Duodenal mucosa (tissue), 2 donors: ENCODE measurements around the gene CTTNBP2NL.
"Not testable (repeated sequence)": the region's sequence is repeated elsewhere in the genome, so short reads cannot be mapped to it uniquely, and the experiment has no call there.

Source experiments
- H3K27ac ChIP-seq: one replicate; pipeline ENCODE4 v1.7.0; 2013; ENCODE audit warnings: low read depth, low read length
- H3K27me3 ChIP-seq, 2 donors: one replicate each; pipeline ENCODE4 v1.7.0; 2013; ENCODE audit warnings: low read length in 2 of 2, control low read depth in 1 of 2; ENCODE audit not compliant: insufficient read depth in 2 of 2, control insufficient read depth in 1 of 2
- H3K36me3 ChIP-seq, 2 donors: one replicate each; pipeline ENCODE4 v1.7.0; 2013; ENCODE audit warnings: low read length in 2 of 2, control low read depth in 1 of 2; ENCODE audit not compliant: insufficient read depth in 2 of 2, control insufficient read depth in 1 of 2
- H3K4me1 ChIP-seq, 2 donors: one replicate each; pipeline ENCODE4 v1.7.0; 2013; ENCODE audit warnings: low read length in 2 of 2, control low read depth in 1 of 2; ENCODE audit not compliant: insufficient read depth in 2 of 2, control insufficient read depth in 1 of 2
- H3K4me3 ChIP-seq, 2 donors: one replicate each; pipeline ENCODE4 v1.7.0; 2013; ENCODE audit warnings: low read length in 2 of 2, low read depth in 1 of 2
- H3K9ac ChIP-seq, 2 donors: one replicate each; pipeline ENCODE4 v1.7.0; 2013; ENCODE audit warnings: low read length in 2 of 2, low read depth in 1 of 2
- H3K9me3 ChIP-seq, 2 donors: one replicate each; pipeline ENCODE4 v1.7.0; 2013; ENCODE audit warnings: low read length in 2 of 2, control low read depth in 1 of 2; ENCODE audit not compliant: control insufficient read depth in 1 of 2

The CTTNBP2NL gene

DNA sequence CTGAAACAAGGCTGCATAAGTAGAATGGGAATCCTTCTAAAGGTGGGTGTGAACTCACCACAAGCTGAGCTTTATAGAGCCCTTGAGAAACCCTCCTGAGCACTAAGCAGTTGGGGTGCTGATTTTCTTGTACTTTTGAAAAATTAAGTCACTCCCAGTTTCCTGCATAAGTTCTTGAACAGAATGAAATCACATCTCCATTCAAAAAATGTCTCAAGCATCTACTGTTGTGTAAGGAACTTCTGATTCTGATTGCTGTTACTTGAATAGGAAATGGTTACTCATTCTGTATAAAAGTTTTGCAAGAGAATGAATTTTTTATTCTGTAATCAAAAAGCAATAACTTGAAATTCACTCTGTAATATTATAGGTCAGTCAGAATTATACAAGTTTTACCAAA lies 61.9 kb downstream of the CTTNBP2NL start:
- Histone ChIP-seq H3K27ac (no peak overlapping the region), H3K36me3 (peaks cover 31 to 41% of the 10 kb centered on the region in 2 donors), H3K4me1 (peaks cover 0 to 4% of the 10 kb centered on the region in 2 donors), H3K4me3 (no peak overlapping the region), H3K9me3 (no peaks in the 10 kb centered on the region), H3K9ac (no peak overlapping the region), H3K27me3 (no peaks in the 10 kb centered on the region)

DNA sequence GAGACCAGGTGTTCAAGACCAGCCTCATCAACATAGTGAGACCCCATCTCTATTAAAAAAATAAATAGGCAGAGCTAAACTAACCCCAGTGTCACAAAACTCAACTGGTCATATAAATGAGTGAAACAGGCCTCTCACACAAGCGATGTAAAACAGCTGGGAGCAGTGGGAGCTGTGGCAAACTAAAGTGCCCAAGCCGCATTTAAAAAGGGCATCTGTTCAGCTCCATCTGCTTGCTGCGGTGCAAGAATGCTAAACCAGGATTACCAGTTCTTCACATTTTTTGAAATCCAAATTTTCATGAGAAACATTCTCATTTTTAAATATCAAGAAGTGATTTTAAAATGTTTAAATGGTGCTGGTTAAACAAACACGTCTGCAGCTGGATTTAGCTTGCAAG lies 62.7 kb downstream of the CTTNBP2NL start:
- H3K4me1 ChIP-seq, result peaks cover 0 to 4% of the 10 kb centered on the region in 2 donors
- no peak overlapping the region for H3K9ac ChIP-seq
- peaks cover 31 to 40% of the 10 kb centered on the region in 2 donors for H3K36me3 ChIP-seq

DNA sequence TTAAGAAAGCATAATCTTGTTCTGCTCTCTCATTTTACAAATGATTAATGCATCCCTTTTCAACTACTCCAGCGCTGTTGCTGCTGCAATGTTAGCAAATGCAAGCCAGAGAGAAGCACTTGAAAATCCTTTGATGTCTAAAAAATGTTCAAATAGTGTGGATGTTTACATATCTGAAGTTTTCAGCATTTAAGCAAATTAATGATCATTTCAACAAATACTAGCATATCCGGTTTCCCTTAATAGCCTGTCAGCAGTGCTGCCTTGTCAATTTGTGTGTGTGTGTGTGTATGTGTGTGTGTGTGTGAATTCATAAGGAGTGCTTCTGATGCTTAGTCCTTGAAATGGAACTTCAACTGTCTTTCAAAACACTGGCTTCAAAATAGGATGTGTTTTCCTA lies 64.6 kb downstream of the CTTNBP2NL start:
- peaks cover 23 to 26% of the 10 kb centered on the region in 2 donors for H3K36me3 ChIP-seq
- peaks cover 5 to 10% of the 10 kb centered on the region in 2 donors for H3K4me1 ChIP-seq
- no peak overlapping the region for H3K4me3 ChIP-seq
- H3K9me3 ChIP-seq, result no peaks in the 10 kb centered on the region
- H3K27ac ChIP-seq, result no peak overlapping the region
- H3K27me3 ChIP-seq, result no peaks in the 10 kb centered on the region
- no peak overlapping the region for H3K9ac ChIP-seq

More for the DNA sequence above, 62.7 kb downstream of the CTTNBP2NL start:
- Histone ChIP-seq H3K27me3 (no peaks in the 10 kb centered on the region), H3K27ac (no peak overlapping the region), H3K4me3 (no peak overlapping the region), H3K9me3 (no peaks in the 10 kb centered on the region)

DNA sequence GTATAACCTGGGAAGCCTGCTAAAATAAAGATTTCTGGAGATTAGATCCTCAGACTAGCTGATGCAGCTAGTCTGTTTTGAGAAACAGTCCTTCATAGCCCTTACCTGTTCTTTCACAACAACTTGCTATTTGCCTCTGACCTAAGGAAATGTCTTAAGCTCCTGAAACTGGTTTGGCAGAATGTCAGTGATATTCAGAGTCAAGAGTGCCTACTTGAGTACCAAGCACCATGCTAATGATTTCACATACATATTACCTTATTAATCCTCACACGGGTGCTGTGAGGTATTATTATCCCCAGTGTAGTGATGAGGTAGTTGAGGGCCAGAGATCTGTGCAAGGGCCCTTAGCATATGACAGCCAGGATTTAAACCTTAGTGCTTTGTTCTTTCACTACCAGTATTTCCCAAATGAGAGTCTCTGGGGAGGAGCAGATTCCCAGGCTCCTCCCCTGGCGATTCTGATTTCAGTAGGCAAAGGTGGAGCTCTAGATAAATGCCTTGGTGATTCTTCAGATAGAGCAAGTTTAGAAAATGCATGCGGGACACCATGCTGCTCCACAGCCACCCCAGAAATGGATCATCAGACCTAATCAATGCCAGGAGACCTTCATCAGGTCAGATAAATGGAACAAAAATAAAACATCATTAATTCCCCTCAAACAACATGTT lies 65.3 kb downstream of the CTTNBP2NL start:
- Histone ChIP-seq H3K27me3 (no peaks in the 10 kb centered on the region), H3K36me3 (peaks cover 15 to 19% of the 10 kb centered on the region in 2 donors), H3K9me3 (no peaks in the 10 kb centered on the region), H3K27ac (no peak overlapping the region), H3K4me1 (peaks cover 10 to 16% of the 10 kb centered on the region in 2 donors), H3K4me3 (no peak overlapping the region), H3K9ac (no peak overlapping the region)

DNA sequence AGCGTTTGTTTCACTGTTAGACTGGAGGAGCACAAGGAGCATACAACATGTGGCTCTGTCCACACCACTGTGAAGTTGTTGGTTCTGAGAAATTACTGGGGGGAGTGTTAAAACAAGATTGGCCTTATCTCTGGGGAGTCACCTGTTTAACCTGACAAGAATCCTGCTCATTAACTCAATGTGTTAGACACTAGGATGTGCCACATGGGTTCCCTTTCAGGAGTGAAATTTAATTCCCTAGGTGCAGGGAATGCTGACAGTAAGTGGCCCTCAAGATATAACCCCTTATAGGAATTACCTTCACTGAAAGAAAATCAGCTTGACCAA lies 66.9 kb downstream of the CTTNBP2NL start:
- Histone ChIP-seq H3K4me1 (peaks cover 14 to 22% of the 10 kb centered on the region in 2 donors), H3K27ac (no peak overlapping the region), H3K9ac (no peak overlapping the region)

DNA sequence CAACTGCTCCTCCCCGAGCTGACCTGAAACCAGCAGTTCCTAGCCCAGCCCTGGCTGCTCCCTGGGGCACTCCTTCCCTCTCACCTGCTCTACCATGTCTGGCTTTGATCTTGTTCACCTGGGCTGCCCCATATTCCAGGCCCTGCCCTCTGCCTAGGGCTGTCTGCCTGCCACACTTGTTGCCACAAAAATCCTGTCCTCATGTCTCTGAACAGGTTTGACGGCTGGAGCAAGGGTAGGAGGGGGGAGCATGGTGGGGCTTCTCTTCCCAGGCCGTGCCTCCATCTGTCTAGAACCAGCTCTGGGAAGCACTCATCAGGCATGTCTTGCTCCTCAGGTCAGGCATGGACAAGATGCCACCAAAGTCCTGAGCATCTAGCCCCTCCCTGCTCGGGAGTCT lies 68.5 kb downstream of the CTTNBP2NL start:
- H3K27ac ChIP-seq, result no peak overlapping the region
- H3K4me3 ChIP-seq, result no peak overlapping the region
- no peak overlapping the region for H3K9ac ChIP-seq
- no peaks in the 10 kb centered on the region for H3K36me3 ChIP-seq
- H3K9me3 ChIP-seq, result no peaks in the 10 kb centered on the region
- H3K27me3 ChIP-seq, result no peaks in the 10 kb centered on the region
- H3K4me1 ChIP-seq, result peaks cover 14 to 22% of the 10 kb centered on the region in 2 donors

More for the DNA sequence above, 66.9 kb downstream of the CTTNBP2NL start:
- Histone ChIP-seq H3K4me3 (no peak overlapping the region), H3K27me3 (no peaks in the 10 kb centered on the region), H3K9me3 (no peaks in the 10 kb centered on the region), H3K36me3 (peaks cover 5% of the 10 kb centered on the region in 2 donors)

DNA sequence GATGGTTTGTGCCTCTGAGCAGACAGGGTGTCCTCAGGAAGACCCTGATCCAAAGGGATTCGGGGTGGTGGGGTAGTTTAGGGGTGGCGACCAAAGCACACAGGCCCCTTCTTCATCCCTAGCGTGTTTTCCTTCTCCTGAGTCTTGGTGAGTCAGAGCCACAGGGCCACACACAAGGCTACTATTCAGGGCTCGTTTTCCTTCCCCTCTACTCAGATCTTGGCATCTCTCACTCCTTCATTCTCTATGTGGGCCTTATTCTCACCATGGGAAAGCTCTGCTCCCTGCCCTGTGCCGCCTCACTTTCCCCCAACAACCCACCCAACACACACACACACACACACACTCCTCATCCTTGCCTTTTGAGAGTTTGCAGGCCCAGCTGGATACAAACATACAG lies 69.1 kb downstream of the CTTNBP2NL start:
- Histone ChIP-seq H3K27ac (no peak overlapping the region), H3K36me3 (no peaks in the 10 kb centered on the region), H3K9ac (no peak overlapping the region), H3K9me3 (no peaks in the 10 kb centered on the region), H3K4me1 (peaks cover 14 to 22% of the 10 kb centered on the region in 2 donors), H3K27me3 (no peaks in the 10 kb centered on the region), H3K4me3 (no peak overlapping the region)

DNA sequence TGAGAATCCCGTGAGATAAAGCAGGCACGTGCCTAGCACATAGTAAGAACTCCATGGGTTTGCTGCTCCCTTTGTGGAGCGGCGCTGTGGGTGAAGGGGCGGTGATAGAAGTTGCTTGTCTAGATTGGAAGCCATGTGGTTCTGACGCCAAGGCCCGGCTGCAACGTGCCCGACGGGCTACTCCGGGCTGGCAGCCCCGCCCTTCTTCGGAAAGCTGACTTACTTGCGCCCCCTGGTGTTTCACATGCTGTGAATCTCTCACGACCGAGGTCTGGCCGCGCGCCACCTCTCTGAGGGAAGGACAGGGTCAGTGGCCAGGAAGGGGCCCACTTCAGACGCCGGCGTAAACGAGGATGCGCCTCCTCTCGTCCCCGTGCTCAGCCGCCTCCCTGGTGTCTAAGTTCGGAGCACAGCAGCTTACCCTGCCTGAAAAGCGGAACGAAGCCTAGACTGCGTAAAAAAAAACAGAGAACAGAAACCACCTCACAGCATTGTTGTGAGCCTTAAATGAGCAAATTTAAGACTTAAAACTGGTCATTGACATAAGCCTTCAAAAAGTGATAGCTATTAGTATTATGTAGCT lies 70.2 kb downstream of the CTTNBP2NL start:
- Histone ChIP-seq H3K36me3 (no peaks in the 10 kb centered on the region), H3K9ac (peak overlapping the region; percentile 26 to 65), H3K4me1 (peaks cover 13 to 22% of the 10 kb centered on the region in 2 donors), H3K4me3 (peak overlapping the region; percentile 68 to 69), H3K27me3 (no peaks in the 10 kb centered on the region), H3K27ac (no peak overlapping the region), H3K9me3 (no peaks in the 10 kb centered on the region)

DNA sequence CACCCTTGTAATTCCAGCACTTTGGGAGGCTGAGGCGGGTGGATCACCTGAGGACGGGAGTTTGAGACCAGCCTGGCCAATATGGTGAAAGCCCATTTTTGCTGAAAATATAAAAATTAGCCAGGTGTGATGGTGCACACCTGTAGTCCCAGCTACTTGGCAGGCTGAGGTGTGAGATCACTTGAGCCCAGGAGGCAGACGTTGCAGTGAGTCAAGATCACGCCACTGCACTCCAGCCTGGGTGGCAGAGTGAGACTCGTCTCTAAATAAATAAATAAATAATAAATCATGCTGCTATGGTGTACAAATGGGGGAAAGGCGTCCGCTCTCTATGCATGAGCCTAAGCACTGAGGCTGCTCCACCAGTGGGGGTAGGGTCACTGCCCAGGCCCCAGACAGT lies 74.3 kb downstream of the CTTNBP2NL start:
- not testable (repeated sequence) for H3K27ac ChIP-seq, H3K9ac ChIP-seq, H3K9me3 ChIP-seq, H3K36me3 ChIP-seq, H3K27me3 ChIP-seq, H3K4me3 ChIP-seq
- peaks cover 10 to 15% of the 10 kb centered on the region in 2 donors for H3K4me1 ChIP-seq

DNA sequence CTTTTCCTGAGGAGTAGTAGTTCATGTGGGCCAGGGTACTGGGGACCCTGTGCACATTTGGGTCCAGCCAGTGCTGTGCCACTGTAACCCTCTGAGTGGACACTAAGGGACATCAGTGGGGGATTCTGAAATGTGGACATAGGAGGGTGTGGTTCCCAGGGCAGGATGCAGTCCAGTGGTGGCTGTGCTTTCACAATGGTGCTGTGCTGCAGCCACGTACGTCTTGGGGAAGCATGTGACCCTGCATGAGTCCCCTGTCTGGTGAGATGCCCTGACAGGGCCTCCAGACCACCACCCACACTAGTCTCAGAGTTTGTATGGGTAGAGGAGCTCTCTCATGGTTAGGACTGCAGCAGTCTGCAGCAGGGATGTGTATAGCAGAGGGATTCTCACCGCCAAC lies 75.0 kb downstream of the CTTNBP2NL start:
- Histone ChIP-seq H3K9ac (no peak overlapping the region), H3K9me3 (no peaks in the 10 kb centered on the region), H3K27ac (no peak overlapping the region), H3K36me3 (no peaks in the 10 kb centered on the region), H3K27me3 (no peaks in the 10 kb centered on the region), H3K4me1 (peaks cover 5 to 9% of the 10 kb centered on the region in 2 donors), H3K4me3 (no peak overlapping the region)
